HepG2 (cell line): ENCODE results near the gene TYMS. TPM values are rescaled to one million over a fixed set of nuclear protein-coding genes. Genes with fewer than 3 reads are reported as not detected.

Source experiments
- ATF3 ChIP-seq: sonication (generic); formaldehyde crosslinking; IDR thresholded peaks from 2 replicates; pipeline ENCODE4 v1.4.0; 2020; ENCODE audit warnings: missing genetic modification reagents
- FOXM1 ChIP-seq: sonication (generic); formaldehyde crosslinking; IDR thresholded peaks from 2 replicates; pipeline ENCODE4 v1.5.0; 2020; ENCODE audit warnings: missing genetic modification reagents
- GLI4 ChIP-seq: sonication (generic); formaldehyde crosslinking; IDR thresholded peaks from 2 replicates; pipeline ENCODE4 v1.5.1; 2020; ENCODE audit warnings: missing genetic modification reagents, mild to moderate bottlenecking, moderate library complexity, borderline replicate concordance
- GMEB2 ChIP-seq: IDR thresholded peaks from 2 replicates; pipeline ENCODE4 v1.6.1; 2016; ENCODE audit warnings: missing biosample characterization, missing genetic modification reagents, low read depth
- KLF11 ChIP-seq: IDR thresholded peaks from 2 replicates; pipeline ENCODE4 v1.6.1; 2016; ENCODE audit warnings: missing compliant biosample characterization
- MATR3 ChIP-seq: sonication (generic); formaldehyde crosslinking; IDR thresholded peaks from 2 replicates; pipeline ENCODE4 v1.4.0; 2020; ENCODE audit warnings: missing genetic modification reagents
- MEIS1 ChIP-seq: sonication (generic); formaldehyde crosslinking; IDR thresholded peaks from 2 replicates; pipeline ENCODE4 v1.9.0; 2021; ENCODE audit warnings: mild to moderate bottlenecking, missing genetic modification reagents, moderate library complexity, borderline replicate concordance
- NFIB ChIP-seq: sonication (generic); formaldehyde crosslinking; IDR thresholded peaks from 2 replicates; pipeline ENCODE4 v1.9.0; 2021; ENCODE audit warnings: missing genetic modification reagents, mild to moderate bottlenecking, borderline replicate concordance
- NFIC ChIP-seq: IDR thresholded peaks from 2 replicates; pipeline ENCODE4 v1.6.1; 2012; ENCODE audit warnings: mild to moderate bottlenecking, low read length, inconsistent platforms
- POLR2A ChIP-seq, 2 experiments: IDR thresholded peaks; 2 replicates each; pipeline ENCODE4 v1.6.1; 2011; ENCODE audit warnings: low read depth in 2 of 2, low read length in 2 of 2, mild to moderate bottlenecking in 1 of 2, moderate library complexity in 1 of 2; ENCODE audit not compliant: insufficient read depth in 1 of 2
- RXRA ChIP-seq: sonication (generic); formaldehyde crosslinking; IDR thresholded peaks from 2 replicates; pipeline ENCODE4 v1.5.1; 2020; ENCODE audit warnings: missing genetic modification reagents
- SATB2 ChIP-seq: sonication (generic); formaldehyde crosslinking; IDR thresholded peaks from 2 replicates; pipeline ENCODE4 v1.5.0; 2020; ENCODE audit warnings: missing genetic modification reagents
- SNRNP70 ChIP-seq: fragments of 200-400 bp; formaldehyde crosslinking; IDR thresholded peaks from 2 replicates; pipeline ENCODE4 v1.6.1; 2017; ENCODE audit warnings: mild to moderate bottlenecking, low read depth, low read length, moderate library complexity
- TRIM22 ChIP-seq: fragments of 450-650 bp; IDR thresholded peaks from 2 replicates; pipeline ENCODE4 v1.6.1; 2017
- YEATS4 ChIP-seq: sonication (generic); formaldehyde crosslinking; IDR thresholded peaks from 2 replicates; pipeline ENCODE4 v1.4.0; 2020; ENCODE audit warnings: missing genetic modification reagents, borderline replicate concordance
- ZBTB8A ChIP-seq: sonication (generic); formaldehyde crosslinking; IDR thresholded peaks from 2 replicates; pipeline ENCODE4 v1.4.0; 2020; ENCODE audit warnings: mild to moderate bottlenecking, low read depth, missing genetic modification reagents, borderline replicate concordance
- ZMAT3 ChIP-seq: sonication (generic); formaldehyde crosslinking; conservative IDR thresholded peaks from 2 replicates; pipeline ENCODE4 v1.7.0; 2021; ENCODE audit warnings: missing genetic modification reagents
- ZNF609 ChIP-seq: sonication (generic); formaldehyde crosslinking; IDR thresholded peaks from 2 replicates; pipeline ENCODE4 v1.4.0; 2020; ENCODE audit warnings: mild to moderate bottlenecking, missing genetic modification reagents, borderline replicate concordance
- ZNF616 ChIP-seq: sonication (generic); formaldehyde crosslinking; IDR thresholded peaks from 2 replicates; pipeline ENCODE4 v1.5.0; 2020; ENCODE audit warnings: low read depth, mild to moderate bottlenecking, missing genetic modification reagents
- ZNF720 ChIP-seq: sonication (generic); formaldehyde crosslinking; IDR thresholded peaks from 2 replicates; pipeline ENCODE4 v1.4.0; 2020; ENCODE audit warnings: missing genetic modification reagents
- polyA plus RNA-seq, 8 experiments: library from polyadenylated mRNA; depleted of rRNA in 3 of 8; stranded (reverse) in 7 of 8; unstranded in 1 of 8; fragments of >200 nt; fragmentation: Illumina TruSeq in 4 of 8; extraction: Trizol in 4 of 8; gene quantifications; 2 replicates each; pipeline versions ENCODE4 v1.2.1 to v1.2.3, GENCODE V29; 2011 to 2016; ENCODE audit warnings: low read depth in 4 of 8, missing spikeins in 1 of 8, mixed read lengths in 1 of 8; ENCODE audit not compliant: insufficient read depth in 1 of 8
- total RNA-seq, 5 experiments: library from RNA; depleted of rRNA; stranded (reverse); fragments of >200 nt; fragmentation: Illumina TruSeq; extraction: Trizol; gene quantifications; 2 replicates each; pipeline ENCODE4 v1.2.3, GENCODE V29; 2016; ENCODE audit warnings: low read depth in 1 of 5
- TF ChIP-seq, protein P1 (sequence below): IDR thresholded peaks from 2 replicates; pipeline ENCODE4 v1.6.1; 2016; ENCODE audit warnings: low read depth, control low read depth

The TYMS gene
- total and polyA plus RNA-seq, 2 of the 13 experiments (the other 11 are each of a cell fraction or from before 2014, with no cell fraction given), result 80.1 to 106 TPM

- peak; percentile 54; the same call in 1 of the 2 replicates for TF ChIP-seq ZNF609 (CRISPR knock-in tag)
- TF ChIP-seq GLI4 (CRISPR knock-in tag), result no peak
- peak; percentile 93 for TF ChIP-seq ZNF616 (CRISPR knock-in tag)
- peak; percentile 85 for TF ChIP-seq RXRA (CRISPR knock-in tag)
- TF ChIP-seq SNRNP70, result no peak
- no peak for TF ChIP-seq SATB2 (CRISPR knock-in tag)
- TF ChIP-seq NFIB (CRISPR knock-in tag), result peak; percentile 100
- TF ChIP-seq ZMAT3, result 0 out of 2 replicates have a peak, but pooled peaks have one; percentile 76
- no peak for TF ChIP-seq GMEB2 (CRISPR knock-in tag)
- no peak for TF ChIP-seq NFIC
- TF ChIP-seq MATR3 (CRISPR knock-in tag), result no peak
- TF ChIP-seq MEIS1 (CRISPR knock-in tag), result no peak
- TF ChIP-seq ZNF720 (CRISPR knock-in tag), result no peak
- peak; percentile 9; the same call in 1 of the 2 replicates for TF ChIP-seq ATF3 (CRISPR knock-in tag)
- no peak for TF ChIP-seq TRIM22
- no peak for TF ChIP-seq FOXM1
- no peak for TF ChIP-seq KLF11
- peak; percentile 88; the same call in 1 of the 2 replicates for TF ChIP-seq YEATS4 (CRISPR knock-in tag)
- TF ChIP-seq, protein P1, sequence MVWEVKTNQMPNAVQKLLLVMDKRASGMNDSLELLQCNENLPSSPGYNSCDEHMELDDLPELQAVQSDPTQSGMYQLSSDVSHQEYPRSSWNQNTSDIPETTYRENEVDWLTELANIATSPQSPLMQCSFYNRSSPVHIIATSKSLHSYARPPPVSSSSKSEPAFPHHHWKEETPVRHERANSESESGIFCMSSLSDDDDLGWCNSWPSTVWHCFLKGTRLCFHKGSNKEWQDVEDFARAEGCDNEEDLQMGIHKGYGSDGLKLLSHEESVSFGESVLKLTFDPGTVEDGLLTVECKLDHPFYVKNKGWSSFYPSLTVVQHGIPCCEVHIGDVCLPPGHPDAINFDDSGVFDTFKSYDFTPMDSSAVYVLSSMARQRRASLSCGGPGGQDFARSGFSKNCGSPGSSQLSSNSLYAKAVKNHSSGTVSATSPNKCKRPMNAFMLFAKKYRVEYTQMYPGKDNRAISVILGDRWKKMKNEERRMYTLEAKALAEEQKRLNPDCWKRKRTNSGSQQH, result no peak
- no peak for TF ChIP-seq ZBTB8A (CRISPR knock-in tag)
- TF ChIP-seq POLR2A (IDR thresholded peaks at IDR 0.05; ENCODE audit: insufficient read depth in 1 of 2, low read depth in 2 of 2, low read length in 2 of 2), result peak; percentile 36 to 82; a peak in 2 of 4 replicates
These were observed 55.1 kb downstream of the TYMS start, which contains the start of gene ENOSF1 (continued) for GRCh38 chr18:712401-713134.
